GM18498 (cell line): ENCODE measurements around the gene SLC6A5.

Source experiments
- ATAC-seq: cut with Tn5 transposase; IDR thresholded peaks from one replicate; pipeline ENCODE4 v1.9.1; 2021; ENCODE audit warnings: mild to moderate bottlenecking, moderate library complexity; ENCODE audit not compliant: unreplicated experiment

The SLC6A5 gene

DNA sequence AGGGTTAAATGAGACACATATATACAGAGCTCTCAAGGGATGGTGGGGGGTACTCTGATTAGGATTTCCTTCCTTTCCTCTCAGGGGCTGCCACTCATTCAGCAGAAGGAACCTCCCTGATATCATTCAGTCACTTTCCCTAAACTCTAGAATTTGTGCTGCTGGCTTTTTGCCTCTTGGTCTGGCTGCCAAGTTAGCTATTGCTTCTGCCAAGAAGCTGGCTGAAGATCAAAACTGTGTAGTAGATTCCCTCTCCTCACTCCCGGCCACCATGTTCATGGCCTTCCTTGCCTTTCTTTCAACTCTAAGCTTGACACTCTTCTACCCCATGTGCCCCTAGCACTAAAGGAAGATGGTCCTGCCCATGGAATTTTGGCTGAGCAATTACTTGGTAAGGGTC lies 18.7 kb downstream of the SLC6A5 start:
- no peak for ATAC-seq

DNA sequence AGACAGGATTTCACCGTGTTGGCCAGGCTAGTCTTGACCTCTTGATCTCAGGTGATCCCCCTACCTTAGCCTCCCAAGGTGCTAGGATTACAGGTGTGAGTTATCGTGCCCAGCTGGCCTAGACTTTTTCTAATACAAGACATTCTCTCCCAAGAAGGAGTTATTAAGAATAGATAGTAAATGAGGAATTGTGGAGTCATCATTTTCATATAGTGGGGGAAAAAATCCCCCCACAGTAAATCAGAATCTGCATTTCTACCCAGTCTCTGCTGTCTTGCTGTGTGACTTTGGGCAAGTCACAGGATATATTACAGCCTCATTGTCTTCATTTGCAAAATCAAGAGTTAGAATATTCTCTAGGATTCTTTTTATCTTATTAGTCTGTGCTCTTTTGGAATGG lies 21.6 kb downstream of the SLC6A5 start:
- no peak for ATAC-seq

DNA sequence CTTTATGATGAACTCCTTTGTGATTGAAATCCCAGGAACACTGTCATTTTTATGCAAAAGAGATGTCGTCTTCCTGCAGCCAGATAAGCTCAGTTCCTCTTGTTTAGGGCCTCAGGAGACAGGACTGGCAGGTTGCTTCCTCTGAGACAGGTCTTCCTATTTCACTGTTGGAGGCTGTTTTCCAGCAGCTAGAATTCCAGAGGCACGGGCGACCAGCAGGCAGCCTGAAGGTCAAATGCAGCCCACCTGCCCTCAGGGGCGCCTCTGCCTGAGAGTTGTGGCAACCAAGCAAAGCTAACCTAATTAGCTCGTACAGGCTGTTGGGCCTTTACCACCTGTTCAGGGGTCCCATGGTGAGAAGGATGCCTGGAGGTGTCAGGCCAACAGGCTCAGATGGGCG lies 22.3 kb downstream of the SLC6A5 start:
- no peak for ATAC-seq

DNA sequence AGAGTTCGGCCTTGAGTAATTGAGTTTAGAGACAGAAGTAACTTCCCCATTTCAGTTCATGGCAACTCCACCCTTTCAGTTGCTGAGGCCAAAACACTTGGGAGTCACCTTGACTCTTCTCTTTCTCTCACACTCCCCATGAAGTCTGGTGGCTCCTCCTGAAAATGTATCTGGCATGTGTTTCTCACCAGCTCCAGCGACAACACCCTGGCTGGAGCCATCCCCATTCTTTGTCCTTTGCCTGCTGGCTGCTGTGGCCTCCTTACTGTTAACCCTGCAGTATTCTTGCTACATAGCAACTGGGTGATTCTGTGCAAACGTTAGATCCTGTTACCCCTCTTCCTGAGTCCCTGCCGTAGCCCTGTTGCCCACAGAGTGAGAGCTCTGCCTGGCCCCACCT lies 23.8 kb downstream of the SLC6A5 start:
- no peak for ATAC-seq

GRCh38 chr11:20626279-20626678 lies 26.9 kb downstream of the SLC6A5 start:
- no peak for ATAC-seq

DNA sequence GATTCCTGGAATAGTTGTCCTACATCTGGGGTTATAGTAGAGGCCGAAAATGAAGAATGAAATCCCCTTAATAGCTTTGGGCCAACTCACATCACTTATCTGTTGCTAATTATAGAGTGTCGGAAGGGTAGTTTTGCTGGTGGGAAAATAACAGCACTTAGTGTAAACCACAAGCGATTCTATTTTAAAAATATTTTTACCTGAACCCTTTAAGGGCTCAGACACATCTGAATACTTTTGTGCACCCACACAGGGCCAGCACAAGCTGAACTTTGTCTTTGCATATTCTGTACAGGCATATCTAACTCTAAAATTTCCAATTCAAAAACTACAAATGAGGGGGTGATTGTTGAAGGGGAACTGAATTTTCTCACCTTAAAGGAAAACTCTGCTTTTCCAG lies 27.6 kb downstream of the SLC6A5 start:
- no peak for ATAC-seq

DNA sequence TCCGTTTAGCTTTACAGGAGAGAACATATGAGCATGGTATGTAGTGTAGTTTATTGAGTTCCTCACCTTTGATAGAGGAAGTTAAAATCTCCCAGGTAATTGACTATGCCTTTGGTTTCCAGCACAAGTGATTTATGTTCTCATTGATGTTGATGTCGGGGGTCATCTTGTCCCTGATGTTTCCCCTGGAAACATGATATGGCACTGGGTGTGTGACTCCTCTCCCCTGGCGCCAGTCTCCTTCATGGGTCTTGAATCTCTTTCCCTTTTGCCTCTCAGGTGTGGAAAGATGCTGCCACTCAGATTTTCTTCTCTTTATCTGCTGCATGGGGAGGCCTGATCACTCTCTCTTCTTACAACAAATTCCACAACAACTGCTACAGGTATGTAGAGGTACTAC lies 28.3 kb downstream of the SLC6A5 start:
- ATAC-seq = no peak

DNA sequence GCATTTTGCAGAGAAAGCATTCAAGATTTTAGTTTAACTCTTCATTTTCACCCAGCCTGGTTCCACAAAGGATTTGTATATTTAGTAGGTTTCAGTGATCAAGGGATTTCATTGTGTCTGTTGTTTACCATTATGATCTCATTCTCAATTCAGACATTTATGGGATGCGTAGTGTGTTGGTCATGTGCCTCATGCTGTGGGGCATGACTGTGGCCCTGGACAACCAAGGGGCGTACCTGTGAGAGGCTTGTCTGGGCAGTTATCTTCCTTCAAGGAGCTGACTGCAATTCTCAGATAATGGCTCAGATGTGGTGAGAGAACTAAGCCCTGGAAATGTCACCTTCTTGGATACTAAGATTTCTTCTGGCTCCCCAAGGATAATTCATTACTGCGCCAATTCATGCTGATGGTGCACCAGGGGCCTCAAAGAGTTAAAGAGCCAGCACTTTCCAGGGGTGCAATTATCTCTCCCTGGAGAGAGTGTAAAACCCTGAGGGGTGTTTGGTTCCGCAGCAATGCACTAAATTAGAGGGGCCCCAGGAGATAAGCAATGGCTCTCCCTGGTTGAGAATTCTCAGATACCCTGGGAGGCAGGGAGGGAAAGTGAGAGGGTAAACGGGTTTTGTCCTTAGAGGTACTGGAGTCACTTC lies 32.2 kb downstream of the SLC6A5 start:
- ATAC-seq = no peak

DNA sequence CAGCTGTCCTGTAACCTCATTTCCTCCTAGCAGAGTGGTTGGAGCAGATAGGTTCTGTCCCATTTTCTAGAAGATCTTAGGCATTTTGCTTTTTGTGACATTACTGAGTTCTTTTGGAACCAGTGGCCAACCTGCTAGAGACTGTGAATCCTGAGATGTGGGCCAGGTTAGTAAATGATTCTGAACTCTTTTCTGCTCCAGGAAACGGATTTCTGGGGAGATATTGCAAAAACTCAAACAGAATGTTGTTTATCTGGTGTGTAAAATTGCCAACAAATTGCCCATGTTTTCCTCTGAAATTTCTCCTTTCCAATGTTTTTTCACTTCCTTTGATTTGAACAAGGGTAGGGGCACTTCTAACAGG lies 32.7 kb downstream of the SLC6A5 start:
- no peak for ATAC-seq

- ATAC-seq = no peak
Measured at GRCh38 chr11:20634044-20634443, 34.6 kb downstream of the SLC6A5 start.

- ATAC-seq = no peak
Measured at GRCh38 chr11:20634781-20635180, 35.4 kb downstream of the SLC6A5 start.

GRCh38 chr11:20638074-20638473 lies 38.7 kb downstream of the SLC6A5 start:
- ATAC-seq = no peak

- no peak for ATAC-seq
Measured at GRCh38 chr11:20639688-20640087, 40.3 kb downstream of the SLC6A5 start.

DNA sequence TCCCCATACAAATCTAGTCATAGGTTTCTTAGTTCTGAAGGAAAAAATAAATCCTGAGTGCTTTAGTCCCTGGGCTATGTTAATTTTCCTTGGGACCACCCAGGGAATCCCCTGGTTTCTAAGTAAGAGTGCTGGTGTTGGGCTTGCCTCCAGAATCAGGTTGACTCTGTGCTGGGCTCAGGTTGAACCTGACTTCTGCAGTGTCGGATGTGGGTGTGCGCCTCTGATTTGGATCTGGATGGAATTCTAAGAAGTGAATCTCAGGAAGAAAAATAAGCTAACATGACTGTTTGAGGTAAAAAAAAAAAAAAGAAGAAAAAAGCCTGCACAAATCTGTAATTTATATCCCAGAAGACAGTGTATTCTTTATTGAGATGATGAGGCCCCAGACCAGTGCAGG lies 41.0 kb downstream of the SLC6A5 start:
- no peak for ATAC-seq

- no peak for ATAC-seq
Measured at GRCh38 chr11:20644360-20644759, 45.0 kb downstream of the SLC6A5 start.

- no peak for ATAC-seq
Measured at GRCh38 chr11:20647976-20648565, 48.7 kb downstream of the SLC6A5 start.

DNA sequence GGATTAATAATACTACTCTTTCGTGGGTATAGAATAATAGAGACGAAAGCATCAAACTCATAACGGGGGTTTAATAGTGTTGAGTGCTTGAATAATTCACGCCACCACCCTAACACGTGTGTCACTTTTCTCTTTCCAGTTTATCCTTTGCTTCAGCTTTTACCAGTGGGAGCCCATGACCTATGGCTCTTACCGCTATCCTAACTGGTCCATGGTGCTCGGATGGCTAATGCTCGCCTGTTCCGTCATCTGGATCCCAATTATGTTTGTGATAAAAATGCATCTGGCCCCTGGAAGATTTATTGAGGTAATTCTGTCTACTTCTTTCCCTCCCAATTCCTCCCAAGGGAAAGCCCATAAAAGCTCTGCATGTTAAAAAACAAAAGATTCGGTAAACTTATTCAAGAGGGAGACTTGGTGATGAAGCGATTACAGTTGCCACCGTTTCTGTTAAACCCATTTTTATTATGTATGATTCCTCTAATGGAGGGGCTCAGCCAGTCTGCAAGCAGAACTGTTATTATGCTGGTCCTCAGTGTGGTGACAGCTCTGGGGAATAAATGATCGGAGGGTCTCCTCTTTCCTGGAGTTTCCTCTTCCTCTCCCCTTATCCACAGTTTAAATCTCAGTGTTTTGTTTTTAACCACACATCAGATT lies 52.9 kb downstream of the SLC6A5 start:
- ATAC-seq = no peak

- no peak for ATAC-seq
Measured at GRCh38 chr11:20654038-20654437, 54.6 kb downstream of the SLC6A5 start.

DNA sequence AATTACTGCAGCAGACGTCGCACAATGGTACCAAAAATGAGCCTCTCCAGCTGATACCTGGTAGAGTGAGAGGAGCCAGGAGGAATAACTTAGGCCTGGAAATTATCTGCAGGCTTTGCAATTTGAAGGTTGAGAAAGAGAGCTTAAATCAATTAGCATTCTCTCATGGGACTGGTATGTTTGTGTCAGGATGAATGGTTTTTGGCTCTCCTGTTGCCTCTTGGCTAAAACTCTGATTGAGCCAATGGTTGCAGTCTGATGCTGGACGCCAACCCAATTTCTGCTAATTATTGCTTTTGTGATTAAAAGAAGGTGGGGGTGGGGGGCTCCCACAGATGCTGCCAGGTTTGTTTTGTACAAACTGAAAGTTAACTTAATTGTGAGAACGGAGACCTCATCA lies 57.5 kb downstream of the SLC6A5 start:
- ATAC-seq = no peak

DNA sequence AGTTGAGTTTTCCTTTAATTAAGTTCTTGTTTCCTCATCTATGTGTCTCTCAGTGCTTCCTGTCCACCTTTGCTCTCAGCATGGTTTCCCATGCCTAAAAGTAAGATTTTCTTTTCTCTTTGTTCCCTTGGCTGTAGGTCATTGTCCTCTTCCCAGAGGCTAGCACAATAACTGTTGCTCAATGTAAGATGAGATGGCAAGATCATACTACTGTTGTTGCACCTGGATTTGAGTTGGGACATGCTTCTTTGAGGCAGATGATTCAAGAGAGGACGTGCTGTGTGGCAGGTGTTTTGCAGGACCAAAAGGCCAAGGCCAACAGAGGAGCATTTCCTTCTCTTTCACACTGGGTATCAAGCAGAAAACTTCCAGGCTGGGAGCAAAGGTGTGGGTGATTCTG lies 58.7 kb downstream of the SLC6A5 start:
- no peak for ATAC-seq

GRCh38 chr11:20661445-20661844 lies 62.0 kb downstream of the SLC6A5 start:
- no peak for ATAC-seq

DNA sequence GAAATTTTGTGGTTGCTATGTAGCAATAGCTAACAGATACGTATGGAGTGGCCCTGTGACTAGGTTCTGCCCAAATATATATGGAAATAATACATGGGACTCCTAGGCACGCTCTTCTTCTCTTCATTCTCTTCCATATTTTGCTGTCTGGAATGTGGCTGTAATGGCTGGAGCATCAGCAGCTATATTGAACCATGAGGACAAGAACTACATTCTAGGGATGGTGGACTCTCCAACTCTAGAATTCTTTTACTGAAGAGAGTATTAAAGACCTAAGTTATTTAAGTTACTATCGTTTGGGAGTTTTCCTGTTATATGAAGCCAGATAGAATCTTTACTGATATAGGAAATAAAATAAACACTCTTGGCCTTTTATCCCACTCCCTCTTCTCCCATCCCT lies 62.4 kb downstream of the SLC6A5 start:
- no peak for ATAC-seq
